IMR-90 (cell line): ENCODE results near the gene ATRNL1.

Experiments used
- BHLHE40 ChIP-seq: fragments of 150-350 bp; IDR thresholded peaks from 2 replicates; pipeline ENCODE4 v1.6.1; 2016; ENCODE audit warnings: mild to moderate bottlenecking, low read depth, low read length
- CEBPB ChIP-seq: IDR thresholded peaks from 2 replicates; pipeline ENCODE4 v1.6.1; 2012; ENCODE audit warnings: low read depth, low read length, improper control_type of control experiment
- CTCF ChIP-seq: conservative IDR thresholded peaks from 2 replicates; pipeline ENCODE4 v1.5.1; 2012; ENCODE audit warnings: mild to moderate bottlenecking, low read depth, low read length, improper control_type of control experiment
- ELK1 ChIP-seq: fragments of 150-350 bp; IDR thresholded peaks from 2 replicates; pipeline ENCODE4 v1.6.1; 2016; ENCODE audit warnings: low read depth, mild to moderate bottlenecking, low read length, moderate library complexity, borderline replicate concordance
- MAFK ChIP-seq: IDR thresholded peaks from 2 replicates; pipeline ENCODE4 v1.6.1; 2012; ENCODE audit warnings: low read depth, low read length, improper control_type of control experiment
- MAZ ChIP-seq: IDR thresholded peaks from 2 replicates; pipeline ENCODE4 v1.6.1; 2012; ENCODE audit warnings: low read depth, mild to moderate bottlenecking, low read length, improper control_type of control experiment, moderate library complexity, borderline replicate concordance
- POLR2A ChIP-seq: IDR thresholded peaks from 2 replicates; pipeline ENCODE4 v1.6.1; 2012; ENCODE audit warnings: mild to moderate bottlenecking, low read depth, low read length
- RAD21 ChIP-seq: IDR thresholded peaks from 2 replicates; pipeline ENCODE4 v1.6.1; 2012; ENCODE audit warnings: low read length, improper control_type of control experiment
- RCOR1 ChIP-seq: IDR thresholded peaks from 2 replicates; pipeline ENCODE4 v1.6.1; 2012; ENCODE audit warnings: mild to moderate bottlenecking, low read length, improper control_type of control experiment; ENCODE audit not compliant: insufficient replicate concordance
- RFX5 ChIP-seq: IDR thresholded peaks from 2 replicates; pipeline ENCODE4 v1.8.0; 2012; ENCODE audit warnings: low read depth, mild to moderate bottlenecking, low read length, moderate library complexity
- SMC3 ChIP-seq: fragments of 150-350 bp; IDR thresholded peaks from 2 replicates; pipeline ENCODE4 v1.6.1; 2016; ENCODE audit warnings: low read depth, mild to moderate bottlenecking, antibody characterized with exemption, low read length, moderate library complexity
- USF2 ChIP-seq: fragments of 150-350 bp; IDR thresholded peaks from 2 replicates; pipeline ENCODE4 v1.6.1; 2017; ENCODE audit warnings: mild to moderate bottlenecking, antibody characterized with exemption, low read length, low read depth

GRCh38 chr10:115903845-115904244, 810.7 kb downstream of the ATRNL1 start:
- no peak for TF ChIP-seq CTCF
- TF ChIP-seq USF2: no peak
- TF ChIP-seq RCOR1: no peak
- no peak for TF ChIP-seq SMC3
- TF ChIP-seq RAD21: no peak
- TF ChIP-seq POLR2A: no peak
- no peak for TF ChIP-seq MAFK
- TF ChIP-seq RFX5: no peak
- TF ChIP-seq MAZ: no peak
- TF ChIP-seq ELK1: no peak
- no peak for TF ChIP-seq CEBPB
- no peak for TF ChIP-seq BHLHE40
